ENCODE data around the gene VSNL1. TPM values are rescaled to one million over a fixed set of nuclear protein-coding genes. Genes with fewer than 3 reads are reported as not detected.

Gene VSNL1
- total RNA-seq, 2 donors from 2014 or later, result not detected

GRCh38 chr2:17538844-17539554 lies 1.5 kb upstream of the VSNL1 start:
- no peak for TF ChIP-seq CTCF (IDR thresholded peaks at IDR 0.05)
- H3K27me3 ChIP-seq (replicated peaks; ENCODE audit: insufficient read depth), result no peaks in the 10 kb centered on the region
- ATAC-seq (ENCODE audit: insufficient number of reproducible peaks, low FRiP score, low read depth), result no peak
- peaks cover 0 to 27% of the 10 kb centered on the region in 2 donors for H3K4me1 ChIP-seq (ENCODE audit: control insufficient read depth in 1 of 2, low read depth in 2 of 2)
- H3K27ac ChIP-seq, result peak overlapping the region in 1 of 2 donors; percentile 27
- H3K36me3 ChIP-seq, result no peaks in the 10 kb centered on the region
- H3K4me3 ChIP-seq, result peak overlapping the region; percentile 70
- DNase-seq (ENCODE audit: low spot score), result no peak
- H3K9me3 ChIP-seq, result no peaks in the 10 kb centered on the region

- Histone ChIP-seq H3K27me3 (replicated peaks; ENCODE audit: insufficient read depth) (no peaks in the 10 kb centered on the region), H3K27ac (no peak overlapping the region), H3K9me3 (no peaks in the 10 kb centered on the region), H3K4me3 (peak overlapping the region; percentile 70), H3K36me3 (no peaks in the 10 kb centered on the region), H3K4me1 (ENCODE audit: control insufficient read depth in 1 of 2, low read depth in 2 of 2) (peaks cover 0 to 27% of the 10 kb centered on the region in 2 donors)
- DNase-seq (ENCODE audit: low spot score), result no peak
- no peak for TF ChIP-seq CTCF (IDR thresholded peaks at IDR 0.05)
- no peak for ATAC-seq (ENCODE audit: insufficient number of reproducible peaks, low FRiP score, low read depth)
These were observed 844 bp upstream of the VSNL1 start for GRCh38 chr2:17539611-17540092.

- no peak overlapping the region for H3K27ac ChIP-seq
- no peak for TF ChIP-seq CTCF (IDR thresholded peaks at IDR 0.05)
- H3K4me1 ChIP-seq (ENCODE audit: control insufficient read depth in 1 of 2, low read depth in 2 of 2), result peaks cover 0 to 27% of the 10 kb centered on the region in 2 donors
- DNase-seq (ENCODE audit: low spot score) (no peak), ATAC-seq (ENCODE audit: insufficient number of reproducible peaks, low FRiP score, low read depth) (no peak)
- no peaks in the 10 kb centered on the region for H3K36me3 ChIP-seq
- H3K9me3 ChIP-seq, result no peaks in the 10 kb centered on the region
- H3K27me3 ChIP-seq (replicated peaks; ENCODE audit: insufficient read depth), result no peaks in the 10 kb centered on the region
- peak overlapping the region; percentile 70 for H3K4me3 ChIP-seq
These were observed 476 bp downstream of the VSNL1 start for GRCh38 chr2:17540813-17541530.

GRCh38 chr2:17541531-17541950 lies 1.0 kb downstream of the VSNL1 start:
- peak overlapping the region; percentile 70 for H3K4me3 ChIP-seq
- H3K27ac ChIP-seq, result no peak overlapping the region
- ATAC-seq (ENCODE audit: insufficient number of reproducible peaks, low FRiP score, low read depth), result no peak

More at GRCh38 chr2:17541531-17541950, 1.0 kb downstream of the VSNL1 start:
- TF ChIP-seq CTCF (IDR thresholded peaks at IDR 0.05), result no peak
- DNase-seq (ENCODE audit: low spot score), result no peak
- H3K9me3 ChIP-seq, result no peaks in the 10 kb centered on the region
- H3K27me3 ChIP-seq (replicated peaks; ENCODE audit: insufficient read depth), result no peaks in the 10 kb centered on the region
- H3K36me3 ChIP-seq, result no peaks in the 10 kb centered on the region
- H3K4me1 ChIP-seq (ENCODE audit: control insufficient read depth in 1 of 2, low read depth in 2 of 2), result peaks cover 0 to 27% of the 10 kb centered on the region in 2 donors

Measured in thoracic aorta (tissue), 2 donors.